HG03066 (cell line): ENCODE results near the gene SLC29A4.
"Not testable (repeated sequence)": the region's sequence is repeated elsewhere in the genome, so short reads cannot be mapped to it uniquely, and the experiment has no call there.

Source experiments
- ATAC-seq: cut with Tn5 transposase; IDR thresholded peaks from one replicate; pipeline ENCODE4 v1.9.1; 2021; ENCODE audit warnings: low read depth; ENCODE audit not compliant: unreplicated experiment

Gene SLC29A4

DNA sequence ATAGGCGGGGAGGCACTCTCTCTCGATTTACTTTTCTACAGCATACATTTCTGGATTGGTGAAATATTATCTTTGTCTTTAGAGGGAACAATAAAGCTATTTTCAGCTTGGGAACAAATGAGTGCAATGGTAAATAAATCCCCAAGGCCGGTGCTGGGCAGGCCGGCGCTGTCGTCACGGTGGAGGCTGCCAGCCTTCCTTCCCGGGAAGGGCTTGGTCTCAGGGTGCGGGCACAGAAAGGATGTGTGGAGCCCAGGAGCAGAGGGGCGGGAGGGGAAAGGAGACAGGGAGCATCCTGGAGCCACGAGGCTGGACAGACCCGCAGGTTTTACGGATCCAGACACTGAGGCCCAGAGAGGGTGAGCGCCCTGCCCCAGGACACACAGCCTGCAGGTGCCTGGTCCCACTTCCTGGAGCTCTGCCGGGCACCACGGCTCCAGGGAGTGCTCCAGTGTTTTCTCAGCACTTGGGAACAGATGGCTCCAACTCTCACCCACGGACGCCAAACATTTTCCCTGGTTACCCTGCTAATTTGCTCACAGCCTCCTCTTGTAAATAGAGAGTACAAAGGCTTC is 8.8 kb upstream of the SLC29A4 start:
- ATAC-seq: not testable (repeated sequence)

DNA sequence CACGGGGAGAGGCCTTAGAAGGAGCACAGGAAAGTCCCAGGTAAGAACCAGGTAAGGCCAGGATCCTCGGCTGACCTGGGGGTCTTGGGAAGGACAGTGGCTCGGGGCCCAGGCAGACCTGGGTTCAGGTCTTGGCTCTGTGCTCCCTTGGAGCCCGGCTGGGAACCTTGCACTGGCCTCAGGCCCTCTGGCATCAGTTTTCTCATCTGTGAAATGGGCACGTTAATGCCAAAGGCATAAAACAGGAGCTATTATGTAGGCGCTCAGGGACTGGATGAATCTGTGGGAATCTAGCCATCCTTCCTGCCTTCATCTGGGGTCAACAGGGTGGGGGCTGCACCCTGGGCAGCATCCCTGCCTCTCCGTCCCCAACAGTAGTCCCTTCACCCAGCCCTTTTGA is 8.3 kb upstream of the SLC29A4 start:
- no peak for ATAC-seq

DNA sequence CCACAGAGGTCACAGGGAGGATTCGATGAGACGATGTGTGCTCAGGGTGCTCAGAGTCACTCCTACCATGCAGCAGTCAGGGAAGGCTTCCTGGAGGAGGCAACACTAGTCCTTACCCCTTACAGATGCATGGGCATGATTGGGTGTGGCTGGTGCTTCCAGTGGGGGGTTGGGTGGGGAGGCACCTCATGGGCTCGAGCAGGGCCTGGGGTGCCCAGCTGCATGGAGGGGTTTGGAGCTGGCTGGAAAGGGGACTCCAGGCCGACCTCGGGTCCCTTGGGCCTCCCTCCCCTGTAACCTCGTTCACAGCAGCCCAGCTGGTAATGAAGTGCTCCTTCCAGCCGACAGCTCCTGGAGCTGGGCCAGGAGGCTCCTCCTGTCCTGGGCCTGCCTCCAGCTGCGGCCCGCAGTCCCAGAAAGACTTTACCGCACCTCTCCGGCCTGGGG is 7.7 kb upstream of the SLC29A4 start:
- ATAC-seq: not testable (repeated sequence)

DNA sequence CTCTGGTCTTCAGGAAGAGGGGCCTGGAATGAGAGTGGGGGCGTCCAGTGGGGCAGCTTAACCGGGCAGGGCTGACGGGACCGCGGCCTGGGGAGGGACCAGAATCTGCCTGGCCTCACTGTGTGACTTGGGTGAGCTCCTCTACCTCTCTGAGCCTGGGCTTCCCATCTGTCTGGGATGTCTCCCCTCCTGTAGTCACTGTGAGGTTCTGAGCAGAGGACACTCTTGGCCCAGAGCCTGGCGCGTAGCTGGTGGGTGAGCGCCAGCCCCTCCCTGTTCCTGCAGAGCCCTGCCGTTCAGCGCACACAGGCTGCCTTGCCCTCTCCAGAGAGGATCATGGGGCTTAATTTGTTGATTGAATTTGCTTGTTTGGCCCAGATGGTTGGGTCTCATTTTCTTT is 7.2 kb upstream of the SLC29A4 start:
- ATAC-seq: not testable (repeated sequence)

DNA sequence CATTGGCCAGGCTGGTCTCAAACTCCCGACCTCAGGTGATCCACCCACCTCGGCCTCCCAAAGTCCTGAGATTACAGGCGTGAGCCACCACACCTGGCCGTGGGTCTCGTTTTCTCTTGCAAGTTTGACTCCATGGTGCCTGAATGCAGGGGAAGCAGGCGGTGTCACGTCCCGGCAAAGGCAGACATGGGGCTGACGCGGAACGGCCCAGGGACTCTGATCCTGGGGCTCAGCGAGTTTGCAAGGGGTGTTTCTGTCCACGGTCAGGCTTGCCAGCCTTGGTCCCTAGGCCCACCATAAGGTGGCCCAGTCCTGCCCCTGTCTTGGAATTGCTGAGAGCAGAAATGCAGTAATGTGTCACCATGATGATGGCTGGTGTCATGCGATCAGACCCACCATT is 6.6 kb upstream of the SLC29A4 start:
- ATAC-seq: not testable (repeated sequence)

DNA sequence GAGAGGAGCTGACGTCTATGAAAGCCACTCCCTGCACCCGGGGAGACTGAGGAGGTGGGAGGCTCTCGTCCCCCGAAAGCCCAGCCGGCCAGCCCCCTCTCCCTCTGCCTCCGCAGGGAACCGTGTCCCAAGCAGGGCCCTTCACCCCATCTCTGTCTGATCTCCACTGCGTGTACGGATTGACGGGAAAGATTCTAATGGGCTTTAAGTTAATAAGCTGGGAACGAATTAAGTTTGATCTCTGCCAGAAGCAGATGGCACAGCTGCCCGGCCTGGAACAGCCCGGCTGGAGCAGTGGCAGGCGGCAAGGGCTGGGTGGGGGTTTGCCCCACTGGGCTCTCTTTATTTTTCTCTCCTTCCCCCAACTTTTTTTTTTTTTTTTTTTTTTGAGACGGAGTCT is 6.1 kb upstream of the SLC29A4 start:
- ATAC-seq: no peak

DNA sequence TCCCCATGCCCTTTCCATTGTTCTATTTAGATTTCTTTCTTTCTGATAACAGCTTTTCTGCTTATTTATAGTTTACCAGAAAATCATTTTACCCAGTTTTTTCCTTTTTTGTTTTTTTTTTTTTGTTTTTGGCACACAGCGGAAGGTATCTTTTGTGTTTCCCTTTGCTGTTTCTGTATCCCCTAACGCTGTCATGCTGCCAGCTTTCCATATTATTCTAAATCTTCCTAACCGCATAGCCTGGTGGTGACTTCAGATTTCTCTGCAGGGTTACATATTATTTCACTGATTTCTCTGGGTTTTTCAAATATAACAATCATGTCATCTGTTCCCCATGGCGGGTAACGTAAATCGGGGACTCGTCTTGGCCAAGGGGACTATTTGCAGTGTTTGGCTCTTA is 4.0 kb upstream of the SLC29A4 start:
- ATAC-seq: no peak

DNA sequence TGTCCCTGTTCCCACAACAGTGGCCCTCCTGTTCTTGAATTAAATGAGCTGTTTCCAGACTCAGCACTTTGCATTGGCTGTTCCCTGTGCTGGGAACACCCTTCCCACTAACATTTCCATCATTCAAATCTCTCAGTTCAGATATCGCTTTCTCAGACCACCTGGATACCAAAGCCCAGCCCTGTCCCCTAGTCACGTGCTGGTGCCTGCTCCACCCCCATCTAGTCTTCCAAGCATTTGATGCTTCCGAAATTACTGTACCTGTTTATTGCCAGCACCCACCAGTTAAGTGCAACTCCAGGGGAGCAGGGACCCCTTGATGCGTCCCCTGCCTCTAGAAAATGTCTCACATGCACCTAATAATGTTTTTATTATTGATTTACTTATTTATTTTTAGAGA is 3.0 kb upstream of the SLC29A4 start:
- no peak for ATAC-seq

DNA sequence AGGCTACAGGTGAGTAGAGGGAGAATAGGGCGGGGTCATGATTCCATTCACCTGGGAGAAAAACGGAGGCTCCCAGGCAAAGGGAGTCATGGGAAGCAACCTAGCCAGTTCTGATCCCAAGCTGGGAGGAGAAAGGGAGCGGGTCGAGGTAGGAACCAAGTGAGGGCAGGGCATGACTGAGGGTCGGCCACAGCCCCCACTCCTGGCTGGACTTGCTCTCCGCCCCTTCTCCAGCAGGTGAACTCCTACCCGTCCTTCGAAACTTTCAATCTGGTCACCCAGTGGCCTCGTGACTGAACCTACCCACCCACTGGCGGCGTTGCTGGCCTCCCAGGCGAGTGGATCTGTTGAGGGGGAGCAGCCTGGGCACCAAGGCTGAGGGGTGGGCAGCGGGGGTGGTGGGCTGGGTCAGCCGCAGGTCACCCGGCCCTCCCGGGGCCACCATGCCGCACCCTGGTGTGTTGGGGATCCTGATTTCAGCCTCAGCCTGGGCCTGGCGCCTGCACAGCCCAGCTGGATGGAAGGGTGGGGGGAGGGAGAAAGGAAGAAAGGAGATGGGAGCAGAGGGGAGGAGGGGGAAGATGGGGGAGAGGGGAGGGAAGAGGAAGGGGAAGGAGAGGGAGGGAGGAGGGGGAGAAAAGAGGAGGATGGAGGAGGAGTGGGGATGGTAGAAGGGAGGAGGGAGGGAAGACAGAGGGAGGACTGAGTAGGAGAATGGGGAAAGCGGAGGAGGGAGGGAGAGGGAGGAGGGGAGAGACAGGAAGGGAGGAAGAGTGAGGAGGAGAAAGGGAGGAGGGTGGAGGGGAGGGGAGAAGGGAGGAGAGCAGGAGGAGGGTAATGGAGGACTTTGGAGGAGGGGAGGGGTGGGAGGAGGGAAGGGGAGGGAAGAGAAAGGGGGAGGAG is 894 bp upstream of the SLC29A4 start:
- ATAC-seq: not testable (repeated sequence)

DNA sequence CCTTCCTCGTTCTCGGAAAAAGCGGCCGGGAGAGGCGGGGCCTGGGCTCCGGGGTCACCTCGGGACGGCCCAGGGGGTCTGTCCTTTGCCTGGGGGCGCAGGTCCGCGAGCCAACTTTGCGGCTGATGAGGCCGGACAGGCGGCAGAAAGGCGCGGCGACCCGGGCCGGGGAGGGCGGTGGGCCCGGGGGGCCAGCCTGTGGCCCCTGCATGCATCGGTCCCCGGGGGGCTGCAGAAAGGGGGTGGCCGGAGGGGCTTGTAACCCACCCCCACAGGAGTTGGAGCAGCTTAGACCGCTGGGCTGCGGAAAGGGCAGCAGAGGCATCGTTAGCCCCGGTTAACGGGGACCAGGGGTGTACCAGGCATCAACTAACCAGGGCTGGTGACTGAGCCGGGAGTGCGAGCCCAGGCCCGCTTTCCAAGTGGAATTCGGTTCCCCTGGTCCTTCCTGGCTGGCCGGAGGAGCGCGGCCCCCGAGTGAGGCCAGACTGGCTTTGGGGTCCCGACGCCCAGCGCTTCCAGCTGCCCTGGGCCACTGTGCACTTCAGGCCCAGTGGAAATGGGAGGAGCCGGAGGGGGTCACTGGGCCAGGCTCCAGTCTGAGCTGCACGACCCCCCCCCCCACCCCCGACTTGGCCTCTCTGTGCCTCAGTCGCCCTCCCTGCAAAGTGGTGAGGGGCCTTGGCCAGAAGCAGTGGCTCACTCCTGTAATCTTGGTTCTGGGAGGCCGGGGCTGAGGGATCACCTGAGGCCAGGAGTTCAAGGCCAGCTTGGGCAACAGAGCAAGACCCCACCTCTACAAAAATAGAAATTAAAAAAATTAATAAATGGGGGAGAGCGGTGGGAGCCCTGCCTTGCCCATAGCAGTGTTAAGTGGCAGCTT is 919 bp downstream of the SLC29A4 start:
- no peak for ATAC-seq

DNA sequence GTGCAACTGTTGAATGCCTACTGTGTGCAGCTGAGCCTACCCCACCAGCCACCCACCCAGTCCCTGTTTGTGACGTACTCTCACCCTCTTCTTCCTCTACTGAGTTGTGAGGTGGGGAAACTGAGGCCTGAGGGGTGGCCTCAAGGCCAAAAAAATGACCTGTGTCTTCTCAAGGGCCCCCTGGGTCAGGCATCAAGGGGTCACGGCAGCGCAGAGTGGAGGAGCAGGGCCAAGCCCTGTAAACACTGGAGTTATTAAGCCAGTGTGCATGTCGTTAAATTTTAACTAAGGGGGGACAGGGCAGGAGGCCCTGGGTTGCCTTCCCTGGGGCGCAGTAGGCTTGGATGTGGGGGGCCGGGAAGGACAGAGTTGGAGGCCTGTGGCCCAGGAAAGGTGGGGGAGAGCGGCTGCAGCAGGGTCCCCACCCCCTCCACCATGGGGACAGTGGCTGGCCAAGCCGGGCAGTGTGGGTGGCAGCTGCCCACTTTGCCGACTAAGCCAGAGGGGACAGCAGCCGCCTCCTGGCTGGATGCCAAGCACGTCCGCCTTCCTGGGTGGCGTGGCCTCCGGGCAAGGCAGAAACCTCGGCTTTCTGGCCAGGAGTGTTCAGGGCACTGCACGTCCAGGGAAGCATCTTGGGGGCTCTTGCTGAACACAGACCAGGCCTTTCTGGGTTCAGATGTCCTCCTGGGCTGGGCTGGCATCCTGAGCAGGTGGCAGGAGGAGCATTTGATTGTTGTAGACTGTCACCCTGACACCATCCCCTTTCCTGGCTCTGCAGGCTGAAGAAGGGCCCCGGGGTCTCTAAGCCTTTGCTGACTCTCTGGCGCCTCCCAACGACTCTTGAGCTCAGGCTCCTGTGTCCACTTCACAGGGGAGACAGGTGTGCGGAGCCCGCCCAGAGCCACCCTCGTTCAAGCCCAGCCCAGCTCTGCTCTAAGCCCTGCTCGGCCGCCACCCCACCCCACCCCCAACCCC is 1.9 kb downstream of the SLC29A4 start:
- ATAC-seq: no peak

DNA sequence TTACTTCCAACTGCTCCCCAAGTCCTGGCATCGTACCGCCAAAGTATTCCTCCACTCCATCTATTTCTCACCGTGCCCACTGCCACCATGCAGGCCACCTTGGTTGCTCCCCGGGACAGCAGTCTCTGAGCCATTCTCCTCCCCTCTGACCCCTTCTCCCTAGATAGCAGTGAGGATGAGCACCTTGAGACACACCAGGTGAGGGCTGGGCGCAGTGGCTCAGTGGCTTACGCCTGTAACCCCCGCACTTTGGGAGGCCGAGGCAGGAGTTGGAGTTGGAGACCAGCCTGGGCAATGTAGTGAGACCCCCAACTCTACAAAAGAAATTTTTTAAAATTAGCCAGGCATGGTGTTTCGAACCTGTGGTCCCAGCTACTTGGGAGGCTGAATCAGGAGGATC is 4.2 kb downstream of the SLC29A4 start:
- no peak for ATAC-seq

DNA sequence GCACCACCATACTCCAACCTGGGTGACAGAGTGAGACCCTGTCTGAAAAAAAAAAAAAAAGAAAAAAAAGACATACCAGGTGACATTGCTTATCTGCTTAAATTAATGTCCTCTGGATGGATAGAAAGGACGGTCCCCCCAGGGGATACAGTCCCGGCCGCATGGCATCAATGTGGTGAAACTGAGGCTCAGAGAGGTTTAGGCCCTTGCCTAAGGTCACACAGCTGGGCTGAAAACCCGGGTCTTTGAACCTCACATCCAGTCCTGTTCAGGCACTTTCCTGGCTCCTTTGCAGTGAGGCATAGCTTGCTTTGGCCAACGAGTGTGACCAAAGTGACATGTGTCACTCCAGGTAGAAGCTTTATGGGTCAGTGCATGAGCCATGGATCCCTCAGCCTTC is 4.6 kb downstream of the SLC29A4 start:
- not testable (repeated sequence) for ATAC-seq

DNA sequence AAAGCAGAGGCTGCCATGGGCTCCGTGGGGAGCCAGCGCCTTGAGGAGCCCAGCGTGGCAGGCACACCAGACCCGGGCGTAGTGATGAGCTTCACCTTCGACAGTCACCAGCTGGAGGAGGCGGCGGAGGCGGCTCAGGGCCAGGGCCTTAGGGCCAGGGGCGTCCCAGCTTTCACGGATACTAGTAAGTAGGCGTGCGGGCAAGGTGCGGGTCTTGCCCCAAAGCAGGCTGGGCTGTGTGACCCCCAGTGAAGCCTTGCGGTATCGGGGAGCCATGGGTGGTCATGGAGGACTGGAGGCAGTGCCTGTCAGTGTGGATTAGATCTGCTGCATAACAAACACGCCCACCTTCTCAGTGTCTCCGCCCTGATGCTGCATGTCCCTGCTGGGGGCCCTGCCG is 5.1 kb downstream of the SLC29A4 start:
- no peak for ATAC-seq

DNA sequence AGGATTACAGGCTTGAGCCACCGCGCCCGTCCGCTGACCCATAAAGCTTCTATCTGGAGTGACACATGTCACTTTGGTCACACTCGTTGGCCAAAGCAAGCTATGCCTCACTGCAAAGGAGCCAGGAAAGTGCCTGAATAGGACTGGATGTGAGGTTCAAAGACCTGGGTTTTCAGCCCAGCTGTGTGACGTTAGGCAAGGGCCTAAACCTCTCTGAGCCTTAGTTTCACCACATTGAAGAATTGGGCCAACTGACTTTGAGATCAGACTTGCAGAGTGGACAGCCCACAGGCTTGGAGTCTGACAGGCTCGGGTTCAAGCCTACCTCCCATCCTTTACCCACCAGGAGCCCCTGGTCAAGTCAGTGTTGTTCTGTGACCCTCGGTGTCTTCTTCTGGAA is 5.8 kb downstream of the SLC29A4 start:
- ATAC-seq: not testable (repeated sequence)

DNA sequence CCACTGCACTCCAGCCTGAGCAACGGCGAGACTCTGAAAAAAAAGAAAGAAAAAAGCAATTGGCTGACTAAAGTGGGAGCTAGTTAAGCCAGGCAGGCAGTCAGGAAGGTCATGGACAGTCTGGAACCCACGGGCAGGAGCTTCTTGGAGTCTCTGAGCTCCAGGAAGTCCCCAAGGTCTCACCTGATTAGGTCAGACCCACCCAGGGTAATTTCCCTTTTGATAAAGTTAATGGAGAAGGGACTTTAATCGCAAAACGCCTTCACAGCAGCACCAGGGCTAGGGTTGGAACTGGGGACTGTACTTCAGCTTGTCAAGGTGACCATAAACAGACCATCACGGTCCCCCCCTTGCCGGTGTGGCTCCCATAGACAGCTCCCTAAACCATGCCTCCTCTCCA is 6.6 kb downstream of the SLC29A4 start:
- ATAC-seq: no peak

DNA sequence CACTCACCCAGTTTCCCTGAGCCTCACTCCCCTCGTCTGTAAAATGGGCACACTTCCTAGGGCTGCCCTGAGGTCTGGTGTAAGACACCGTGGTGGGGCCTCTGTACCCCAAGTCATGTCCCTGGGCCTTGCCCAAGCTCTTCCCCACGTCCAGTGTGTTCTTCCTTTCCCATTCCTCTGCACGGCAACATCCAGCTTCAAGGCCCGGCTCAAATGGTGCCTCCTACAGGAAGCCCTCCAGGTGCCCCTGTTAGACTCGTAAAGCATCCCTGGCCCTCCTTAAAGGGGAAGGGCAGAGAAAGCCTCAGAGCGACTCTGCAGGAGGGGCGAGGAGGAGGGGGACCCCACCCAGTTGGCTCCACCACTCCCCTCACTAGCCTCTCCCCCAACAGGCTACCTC is 8.6 kb downstream of the SLC29A4 start:
- ATAC-seq: no peak

DNA sequence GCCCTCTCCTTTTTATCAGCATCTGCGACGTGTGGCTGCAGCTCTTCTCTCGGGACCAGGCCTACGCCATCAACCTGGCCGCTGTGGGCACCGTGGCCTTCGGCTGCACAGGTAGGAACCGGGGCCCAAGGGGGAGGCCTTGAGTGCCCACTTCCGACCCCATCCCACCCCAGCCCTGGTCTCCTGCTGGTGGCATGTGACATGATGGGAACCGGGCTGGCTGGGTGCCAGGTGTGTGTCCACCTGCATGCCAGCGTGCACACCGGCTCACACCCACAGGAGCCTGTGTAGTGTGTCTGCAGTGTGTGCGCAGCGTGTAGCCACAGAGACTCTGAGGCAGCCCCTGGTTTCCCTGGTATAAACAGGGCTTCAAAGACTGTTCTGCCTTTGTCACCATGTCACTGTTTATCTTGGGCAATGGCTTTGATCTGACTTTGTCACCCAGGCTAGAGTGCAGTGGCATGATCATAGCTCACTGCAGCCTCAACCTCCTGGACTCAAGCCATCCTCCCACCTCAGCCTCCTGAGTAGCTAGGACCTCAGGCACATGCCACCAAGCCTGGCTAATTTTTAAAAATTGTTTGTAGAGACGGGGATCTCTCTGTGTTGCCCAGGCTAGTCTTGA is 9.1 kb downstream of the SLC29A4 start:
- not testable (repeated sequence) for ATAC-seq

DNA sequence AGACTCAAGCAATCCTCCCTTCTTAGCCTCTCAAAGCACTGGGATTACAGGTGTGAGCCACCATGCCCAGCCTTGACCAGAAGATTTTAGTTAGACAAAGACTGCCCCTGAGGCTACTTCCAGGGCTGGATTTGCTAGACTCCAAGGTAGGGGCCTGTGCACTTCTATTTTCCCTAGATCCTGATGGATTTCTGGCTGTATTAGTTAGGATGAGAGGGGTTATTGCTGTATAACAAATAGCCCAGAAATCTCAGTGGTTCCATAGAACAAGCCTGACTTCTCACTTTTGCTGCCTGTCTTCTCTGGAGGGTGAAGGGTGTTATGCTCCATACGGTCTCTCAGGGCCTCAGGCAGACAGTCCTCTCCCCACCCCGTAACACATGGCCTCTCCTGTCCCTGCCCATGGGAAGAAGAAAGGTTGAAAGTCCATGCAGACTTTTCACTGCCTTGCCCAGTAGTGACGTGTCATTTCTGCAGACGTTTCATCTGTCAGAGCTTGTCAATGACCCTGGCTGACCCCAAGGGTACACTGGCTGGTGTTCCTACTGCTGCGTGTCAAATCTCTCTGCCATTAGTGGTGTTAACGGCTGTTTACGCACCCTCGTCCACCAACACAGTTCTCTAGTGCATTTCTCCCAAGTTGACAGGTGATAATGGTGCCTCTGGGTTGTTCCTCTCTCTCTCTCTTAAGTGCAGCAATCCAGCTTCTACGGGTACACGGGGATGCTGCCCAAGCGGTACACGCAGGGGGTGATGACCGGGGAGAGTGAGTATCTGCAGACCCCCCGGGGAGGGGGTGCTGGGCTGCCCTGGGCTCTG is 11.6 kb downstream of the SLC29A4 start:
- ATAC-seq: no peak
